Suprapubic skin (tissue), 4 donors: ENCODE measurements around the gene LRRN4.

ENCODE experiments used
- EP300 ChIP-seq: sonication (generic); formaldehyde crosslinking; IDR thresholded peaks from one replicate; pipeline ENCODE4 v1.6.1; 2017; ENCODE audit warnings: antibody characterized with exemption
- POLR2A ChIP-seq, 2 donors: fragments of 450-650 bp; IDR thresholded peaks; one replicate each; pipeline ENCODE4 v1.6.1; 2017; ENCODE audit warnings: antibody characterized with exemption in 2 of 2, mild to moderate bottlenecking in 2 of 2, moderate library complexity in 2 of 2
- POLR2AphosphoS5 ChIP-seq, 3 donors: sonication (generic); formaldehyde crosslinking; IDR thresholded peaks; one replicate each; pipeline ENCODE4 v1.6.1; 2017; ENCODE audit warnings: antibody characterized with exemption in 3 of 3
- TF ChIP-seq, protein P1 (sequence below), 2 donors: fragments of 200-600 bp in 1 of 2; fragments of 450-650 bp in 1 of 2; sonication (generic) in 1 of 2; IDR thresholded peaks; one replicate each; pipeline ENCODE4 v1.5.1; 2016 to 2019; ENCODE audit warnings: antibody characterized with exemption in 2 of 2, mild to moderate bottlenecking in 1 of 2, moderate library complexity in 1 of 2

GRCh38 chr20:6079016-6079415 lies 25.2 kb upstream of the LRRN4 start:
- TF ChIP-seq EP300 (no peak), POLR2A (IDR thresholded peaks at IDR 0.05) (no peak), POLR2AphosphoS5 (IDR thresholded peaks at IDR 0.05) (no peak)
- TF ChIP-seq, protein P1, sequence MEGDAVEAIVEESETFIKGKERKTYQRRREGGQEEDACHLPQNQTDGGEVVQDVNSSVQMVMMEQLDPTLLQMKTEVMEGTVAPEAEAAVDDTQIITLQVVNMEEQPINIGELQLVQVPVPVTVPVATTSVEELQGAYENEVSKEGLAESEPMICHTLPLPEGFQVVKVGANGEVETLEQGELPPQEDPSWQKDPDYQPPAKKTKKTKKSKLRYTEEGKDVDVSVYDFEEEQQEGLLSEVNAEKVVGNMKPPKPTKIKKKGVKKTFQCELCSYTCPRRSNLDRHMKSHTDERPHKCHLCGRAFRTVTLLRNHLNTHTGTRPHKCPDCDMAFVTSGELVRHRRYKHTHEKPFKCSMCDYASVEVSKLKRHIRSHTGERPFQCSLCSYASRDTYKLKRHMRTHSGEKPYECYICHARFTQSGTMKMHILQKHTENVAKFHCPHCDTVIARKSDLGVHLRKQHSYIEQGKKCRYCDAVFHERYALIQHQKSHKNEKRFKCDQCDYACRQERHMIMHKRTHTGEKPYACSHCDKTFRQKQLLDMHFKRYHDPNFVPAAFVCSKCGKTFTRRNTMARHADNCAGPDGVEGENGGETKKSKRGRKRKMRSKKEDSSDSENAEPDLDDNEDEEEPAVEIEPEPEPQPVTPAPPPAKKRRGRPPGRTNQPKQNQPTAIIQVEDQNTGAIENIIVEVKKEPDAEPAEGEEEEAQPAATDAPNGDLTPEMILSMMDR (IDR thresholded peaks at IDR 0.05), result no peak
